Activated CD4-positive, alpha-beta T cell treated with anti-CD3 and anti-CD28 coated beads, Interleukin-2, amount 10 ng/mL, durations not matched to agents 7 days and 5 days (primary cell): Measurements from ENCODE around the gene CYP27A1. TPM values are rescaled to one million over a fixed set of nuclear protein-coding genes. Genes with fewer than 3 reads are reported as not detected.
"Not testable (repeated sequence)": the region's sequence is repeated elsewhere in the genome, so short reads cannot be mapped to it uniquely, and the experiment has no call there.

Experiments used
- CTCF ChIA-PET: fragments of 350-600 bp; sonication (Branson Sonifier 250); formaldehyde crosslinking; loops from one replicate; lab custom pipeline; 2021; ENCODE audit warnings: antibody characterized with exemption; lab: Charles Lee
- POLR2A ChIA-PET: fragments of 350-600 bp; sonication (Branson Sonifier 250); formaldehyde crosslinking; loops from one replicate; lab custom pipeline; 2021; ENCODE audit warnings: antibody characterized with exemption; lab: Charles Lee
- DNase-seq: peaks from one replicate; pipeline ENCODE4 v3.0.0-alpha.2; 2020
- H3K27ac Mint-ChIP-seq: one replicate; pipeline ENCODE4 v1.8.0; 2021; ENCODE audit warnings: mild to moderate bottlenecking, moderate library complexity, mixed read lengths
- H3K27me3 Mint-ChIP-seq: one replicate; pipeline ENCODE4 v1.8.0; 2021; ENCODE audit warnings: mixed read lengths
- H3K36me3 Mint-ChIP-seq: one replicate; pipeline ENCODE4 v1.8.0; 2021; ENCODE audit warnings: low read depth, mixed read lengths
- H3K4me1 Mint-ChIP-seq: one replicate; pipeline ENCODE4 v1.8.0; 2021; ENCODE audit warnings: mixed read lengths
- H3K4me3 Mint-ChIP-seq: one replicate; pipeline ENCODE4 v1.8.0; 2021; ENCODE audit warnings: mild to moderate bottlenecking, moderate library complexity, mixed read lengths
- H3K9me3 Mint-ChIP-seq: one replicate; pipeline ENCODE4 v1.8.0; 2021; ENCODE audit warnings: mixed read lengths
- total RNA-seq, 2 experiments: library from RNA; stranded (reverse); gene quantifications; one replicate each; pipeline ENCODE4 v1.2.3, GENCODE V29; 2021

The CYP27A1 gene
- total RNA-seq, 2 experiments from 2014 or later = 0.08 to 0.22 TPM

- H3K4me3 Mint-ChIP-seq = no peak overlapping the region
- peaks cover 5% of the 10 kb centered on the region for H3K4me1 Mint-ChIP-seq
- no peaks in the 10 kb centered on the region for H3K27me3 Mint-ChIP-seq
- H3K36me3 Mint-ChIP-seq = peaks cover 49% of the 10 kb centered on the region
- ChIA-PET CTCF (no interaction called here), POLR2A (no interaction called here)
- no peak overlapping the region for H3K27ac Mint-ChIP-seq
- DNase-seq = no peak
- H3K9me3 Mint-ChIP-seq = no peaks in the 10 kb centered on the region
These were observed 33.1 kb upstream of the CYP27A1 start for GRCh38 chr2:218748741-218749441.

DNA sequence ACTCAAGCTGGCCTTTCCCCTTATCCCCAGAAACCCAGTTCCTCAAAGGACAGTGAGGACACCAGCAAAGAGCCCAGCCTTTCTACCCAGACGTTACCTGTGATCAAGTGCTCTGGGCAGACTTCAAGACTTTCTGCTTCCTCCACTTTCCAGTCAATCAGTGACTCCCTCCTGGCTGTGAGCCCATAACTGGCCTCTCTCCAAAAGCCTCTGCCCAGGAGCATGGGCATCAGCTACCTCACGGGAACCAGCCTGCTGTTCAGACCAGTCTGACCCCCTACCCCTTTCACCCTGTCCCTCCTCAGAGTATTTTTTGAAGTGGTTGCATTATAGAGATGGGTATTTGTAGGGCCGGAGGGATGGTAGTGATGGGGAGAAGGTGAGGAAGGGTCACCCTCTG is 27.7 kb upstream of the CYP27A1 start:
- Mint-ChIP-seq H3K27ac (no peak overlapping the region), H3K27me3 (no peaks in the 10 kb centered on the region), H3K4me1 (no peaks in the 10 kb centered on the region), H3K9me3 (no peaks in the 10 kb centered on the region), H3K4me3 (no peak overlapping the region), H3K36me3 (peaks cover 24% of the 10 kb centered on the region)
- DNase-seq = no peak
- CTCF ChIA-PET = interaction anchor here (0.9 to 1.2 kb wide), 3 partner anchors 9 to 122 kb away, joined by 3 to 4 read pairs (median 3); no protein-coding TSS in a partner anchor
- POLR2A ChIA-PET = no interaction called here

GRCh38 chr2:218754781-218755180 is 27.2 kb upstream of the CYP27A1 start:
- DNase-seq = no peak
- peaks cover 24% of the 10 kb centered on the region for H3K36me3 Mint-ChIP-seq
- no peak overlapping the region for H3K27ac Mint-ChIP-seq
- ChIA-PET POLR2A (no interaction called here), CTCF (interaction anchor here (0.9 to 1.2 kb wide), 3 partner anchors 8 to 122 kb away, joined by 3 to 4 read pairs (median 3); no protein-coding TSS in a partner anchor)
- no peaks in the 10 kb centered on the region for H3K4me1 Mint-ChIP-seq
- no peak overlapping the region for H3K4me3 Mint-ChIP-seq
- no peaks in the 10 kb centered on the region for H3K9me3 Mint-ChIP-seq
- no peaks in the 10 kb centered on the region for H3K27me3 Mint-ChIP-seq

DNA sequence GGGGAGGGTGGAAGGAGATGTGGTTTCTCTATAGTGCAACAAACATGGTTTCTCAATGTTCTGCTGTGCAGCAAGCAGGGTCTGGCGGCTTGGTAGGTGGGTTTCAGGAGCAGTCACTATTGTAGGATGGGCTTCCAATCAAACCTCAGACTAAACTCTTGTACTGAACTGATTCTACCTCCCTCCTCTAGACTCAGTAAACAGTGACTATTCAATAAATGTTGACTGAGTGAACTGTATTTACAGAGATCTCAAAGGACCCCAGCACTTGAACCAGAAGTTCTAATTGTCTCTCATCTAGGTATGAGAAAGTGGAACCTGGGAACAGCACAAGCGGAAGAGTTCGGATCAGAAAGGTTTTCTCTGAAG is 26.8 kb upstream of the CYP27A1 start:
- Mint-ChIP-seq H3K4me1 (no peaks in the 10 kb centered on the region), H3K9me3 (no peaks in the 10 kb centered on the region)

GRCh38 chr2:218755567-218756404 is 26.2 kb upstream of the CYP27A1 start:
- ChIA-PET CTCF (no interaction called here), POLR2A (no interaction called here)
- Mint-ChIP-seq H3K4me3 (no peak overlapping the region), H3K27ac (no peak overlapping the region), H3K4me1 (no peaks in the 10 kb centered on the region), H3K36me3 (peaks cover 21% of the 10 kb centered on the region), H3K9me3 (no peaks in the 10 kb centered on the region), H3K27me3 (no peaks in the 10 kb centered on the region)
- DNase-seq = no peak

More for the DNA sequence above, 26.8 kb upstream of the CYP27A1 start:
- H3K4me3 Mint-ChIP-seq = no peak overlapping the region
- DNase-seq = no peak
- no peak overlapping the region for H3K27ac Mint-ChIP-seq
- peaks cover 24% of the 10 kb centered on the region for H3K36me3 Mint-ChIP-seq
- ChIA-PET CTCF (no interaction called here), POLR2A (no interaction called here)
- no peaks in the 10 kb centered on the region for H3K27me3 Mint-ChIP-seq

- Mint-ChIP-seq H3K36me3 (peaks cover 17% of the 10 kb centered on the region), H3K27ac (no peak overlapping the region), H3K9me3 (no peaks in the 10 kb centered on the region), H3K4me3 (no peak overlapping the region), H3K4me1 (no peaks in the 10 kb centered on the region), H3K27me3 (no peaks in the 10 kb centered on the region)
- DNase-seq = no peak
- ChIA-PET POLR2A (no interaction called here), CTCF (interaction anchor here (0.9 kb wide), 1 partner anchor 142 kb away, joined by 6 read pairs; no protein-coding TSS in a partner anchor)
These were observed 25.2 kb upstream of the CYP27A1 start for GRCh38 chr2:218756599-218757377.

DNA sequence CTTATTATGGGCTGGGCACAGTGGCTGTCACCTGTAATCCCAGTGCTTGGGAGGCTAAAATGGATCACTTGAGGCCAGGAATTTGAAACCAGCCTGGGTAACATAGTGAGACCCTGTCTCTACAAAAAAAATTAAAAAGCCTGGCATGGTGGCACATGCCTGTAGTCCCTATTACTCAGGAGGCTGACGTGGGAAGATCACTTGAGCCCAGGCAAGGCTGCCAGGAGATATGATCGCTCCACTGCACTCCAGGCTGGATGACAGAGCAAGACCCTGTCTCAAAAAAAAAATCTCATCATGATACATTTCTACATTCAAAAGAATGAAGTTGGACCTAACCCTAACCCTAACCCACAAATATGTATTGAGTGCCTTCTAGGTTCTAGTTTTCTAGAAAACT is 20.2 kb upstream of the CYP27A1 start:
- ChIA-PET CTCF (interaction anchor here (1.3 to 1.8 kb wide), 2 partner anchors 8 to 11 kb away, joined by 3 to 4 read pairs; no protein-coding TSS in a partner anchor), POLR2A (no interaction called here)
- Mint-ChIP-seq H3K4me3 (no peak overlapping the region), H3K27ac (no peak overlapping the region), H3K4me1 (no peaks in the 10 kb centered on the region), H3K36me3 (no peaks in the 10 kb centered on the region), H3K27me3 (no peaks in the 10 kb centered on the region), H3K9me3 (no peaks in the 10 kb centered on the region)
- no peak for DNase-seq

DNA sequence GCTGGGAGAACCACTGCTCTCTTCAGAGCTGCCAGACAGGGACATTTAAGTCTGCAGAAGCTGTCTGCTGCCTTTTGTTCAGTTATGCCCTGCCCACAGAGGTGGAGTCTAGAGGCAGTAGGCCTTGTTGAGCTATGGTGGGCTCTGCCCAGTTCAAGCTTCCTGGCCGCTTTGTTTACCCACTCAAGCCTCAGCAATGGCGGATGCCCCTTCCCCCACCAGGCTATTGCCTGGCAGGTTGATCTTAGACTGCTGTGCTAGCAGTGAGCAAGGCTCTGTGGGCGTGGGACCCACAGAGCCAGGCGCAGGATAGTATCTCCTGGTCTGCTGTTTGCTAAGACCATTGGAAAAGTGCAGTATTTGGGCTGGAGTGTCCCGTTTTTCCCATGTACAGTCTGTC is 9.2 kb upstream of the CYP27A1 start:
- H3K4me3 Mint-ChIP-seq, POLR2A ChIA-PET, H3K27ac Mint-ChIP-seq, H3K27me3 Mint-ChIP-seq, CTCF ChIA-PET, H3K4me1 Mint-ChIP-seq, DNase-seq, H3K36me3 Mint-ChIP-seq: not testable (repeated sequence)
- peaks cover 12% of the 10 kb centered on the region for H3K9me3 Mint-ChIP-seq

DNA sequence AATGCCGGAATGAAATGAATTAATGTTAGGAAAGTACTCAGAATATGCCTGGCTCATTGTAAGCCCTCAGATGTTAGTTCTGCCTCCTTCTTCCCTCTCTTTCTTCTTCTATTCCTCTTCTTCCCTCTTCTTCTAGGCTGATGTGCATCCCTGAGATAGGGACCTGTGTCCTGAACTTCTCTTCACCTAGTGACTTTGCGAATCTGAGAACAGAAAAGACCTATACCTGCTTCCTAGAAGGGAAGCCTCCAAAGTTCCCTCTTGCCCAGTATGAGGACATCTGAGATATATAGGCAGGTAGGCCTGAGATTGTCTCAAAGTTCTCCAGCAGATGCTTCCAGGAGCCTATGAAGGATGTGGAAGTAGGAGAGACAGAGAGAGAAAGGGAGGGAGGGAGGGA is 8.1 kb upstream of the CYP27A1 start:
- DNase-seq = no peak
- Mint-ChIP-seq H3K9me3 (peaks cover 18% of the 10 kb centered on the region), H3K4me1 (no peaks in the 10 kb centered on the region), H3K4me3 (no peak overlapping the region), H3K27ac (no peak overlapping the region), H3K27me3 (no peaks in the 10 kb centered on the region), H3K36me3 (peaks cover 5% of the 10 kb centered on the region)
- POLR2A ChIA-PET = no interaction called here
- CTCF ChIA-PET = interaction anchor here (1.0 kb wide), 1 partner anchor 9 kb away, joined by 3 read pairs; no protein-coding TSS in a partner anchor

DNA sequence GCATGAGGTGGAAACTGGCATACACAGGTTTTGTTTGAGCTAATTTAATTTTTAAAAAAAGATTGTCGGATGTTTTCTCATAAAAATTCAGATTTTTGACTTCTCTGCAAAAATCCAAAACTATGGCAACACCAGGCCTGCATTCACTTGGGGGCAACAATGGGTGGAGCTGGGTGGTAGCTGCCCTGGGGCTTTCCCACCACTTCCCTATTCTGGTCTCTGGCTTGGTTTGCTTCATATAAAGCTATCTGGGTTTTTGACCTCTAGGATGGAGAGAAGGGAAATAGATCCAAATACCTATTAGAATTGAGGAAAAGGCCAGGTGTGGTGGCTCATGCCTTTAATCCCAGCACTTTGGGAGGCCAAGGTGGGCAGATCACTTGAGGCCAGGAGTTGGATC is 5.5 kb upstream of the CYP27A1 start:
- H3K9me3 Mint-ChIP-seq = peaks cover 20% of the 10 kb centered on the region
- H3K4me1 Mint-ChIP-seq = no peaks in the 10 kb centered on the region
- no peak overlapping the region for H3K27ac Mint-ChIP-seq
- H3K36me3 Mint-ChIP-seq = peaks cover 5% of the 10 kb centered on the region
- DNase-seq = no peak
- no peak overlapping the region for H3K4me3 Mint-ChIP-seq
- CTCF ChIA-PET = interaction anchor here (1.3 kb wide), 1 partner anchor 40 kb away, joined by 4 read pairs; no protein-coding TSS in a partner anchor
- POLR2A ChIA-PET = no interaction called here
- peaks cover 16% of the 10 kb centered on the region for H3K27me3 Mint-ChIP-seq

GRCh38 chr2:218777276-218777990 is 4.5 kb upstream of the CYP27A1 start:
- Mint-ChIP-seq H3K4me3 (no peak overlapping the region), H3K4me1 (no peaks in the 10 kb centered on the region), H3K27ac (no peak overlapping the region), H3K9me3 (peaks cover 20% of the 10 kb centered on the region), H3K36me3 (peaks cover 5% of the 10 kb centered on the region), H3K27me3 (peaks cover 19% of the 10 kb centered on the region)
- DNase-seq = no peak
- ChIA-PET CTCF (no interaction called here), POLR2A (no interaction called here)

DNA sequence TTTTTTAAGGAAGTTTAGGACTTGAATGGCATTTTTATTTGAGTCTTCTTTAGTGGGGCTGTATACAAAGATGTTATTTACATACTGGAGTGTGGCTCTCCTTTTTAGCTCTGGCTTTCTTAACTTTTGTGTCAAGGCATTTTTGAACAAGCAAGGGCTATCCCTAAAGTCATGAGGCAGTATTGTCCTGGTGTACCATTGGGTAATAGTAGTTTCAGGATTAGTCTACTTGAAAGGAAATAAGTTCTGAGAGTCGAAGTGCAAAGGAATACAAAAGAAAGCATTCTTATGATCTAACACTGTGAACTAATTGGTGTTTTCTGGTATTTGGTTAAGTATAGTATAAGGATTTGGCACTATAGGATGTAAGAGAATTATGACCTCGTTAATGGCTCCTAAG is 1.9 kb upstream of the CYP27A1 start:
- no peak for DNase-seq
- ChIA-PET CTCF (interaction anchor here (1.1 kb wide), 1 partner anchor 118 kb away, joined by 3 read pairs; no protein-coding TSS in a partner anchor), POLR2A (no interaction called here)
- peaks cover 41% of the 10 kb centered on the region for H3K27me3 Mint-ChIP-seq
- H3K9me3 Mint-ChIP-seq = peaks cover 20% of the 10 kb centered on the region
- H3K4me1 Mint-ChIP-seq = no peaks in the 10 kb centered on the region
- H3K4me3 Mint-ChIP-seq = no peak overlapping the region
- H3K36me3 Mint-ChIP-seq = peaks cover 2% of the 10 kb centered on the region
- no peak overlapping the region for H3K27ac Mint-ChIP-seq
